ENCODE measurements around the gene EFCAB9.

Gene EFCAB9

GRCh38 chr5:172224996-172225395 is 31.0 kb downstream of the EFCAB9 start:
- DNase-seq (ENCODE audit: low read depth): no peak
- no peak overlapping the region for H3K4me3 ChIP-seq (ENCODE audit: low read depth, low read length)

GRCh38 chr5:172229904-172230303 is 35.9 kb downstream of the EFCAB9 start:
- H3K4me3 ChIP-seq (ENCODE audit: low read depth, low read length): no peak overlapping the region
- no peak for DNase-seq (ENCODE audit: low read depth)

DNA sequence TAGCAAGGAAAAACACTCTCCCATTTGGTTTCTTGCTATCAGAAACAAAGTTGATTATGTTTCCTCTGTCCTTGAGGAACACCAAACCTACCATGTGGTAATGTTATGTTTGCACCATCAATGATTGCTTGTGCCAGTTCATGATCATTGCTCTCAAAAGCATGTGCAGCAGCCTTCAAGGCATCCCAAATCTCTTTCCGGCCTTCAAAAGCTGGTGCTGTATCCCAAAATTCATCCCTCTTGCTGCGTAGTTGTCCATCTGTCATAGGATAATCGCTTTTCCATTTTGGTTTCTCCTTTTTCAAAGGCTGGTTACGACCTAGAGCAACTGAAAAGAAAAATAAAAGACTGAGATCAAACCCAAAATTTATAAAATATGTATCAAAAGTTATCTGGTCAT is 40.1 kb downstream of the EFCAB9 start:
- H3K4me3 ChIP-seq (ENCODE audit: low read depth, low read length): no peak overlapping the region
- no peak for DNase-seq (ENCODE audit: low read depth)

DNA sequence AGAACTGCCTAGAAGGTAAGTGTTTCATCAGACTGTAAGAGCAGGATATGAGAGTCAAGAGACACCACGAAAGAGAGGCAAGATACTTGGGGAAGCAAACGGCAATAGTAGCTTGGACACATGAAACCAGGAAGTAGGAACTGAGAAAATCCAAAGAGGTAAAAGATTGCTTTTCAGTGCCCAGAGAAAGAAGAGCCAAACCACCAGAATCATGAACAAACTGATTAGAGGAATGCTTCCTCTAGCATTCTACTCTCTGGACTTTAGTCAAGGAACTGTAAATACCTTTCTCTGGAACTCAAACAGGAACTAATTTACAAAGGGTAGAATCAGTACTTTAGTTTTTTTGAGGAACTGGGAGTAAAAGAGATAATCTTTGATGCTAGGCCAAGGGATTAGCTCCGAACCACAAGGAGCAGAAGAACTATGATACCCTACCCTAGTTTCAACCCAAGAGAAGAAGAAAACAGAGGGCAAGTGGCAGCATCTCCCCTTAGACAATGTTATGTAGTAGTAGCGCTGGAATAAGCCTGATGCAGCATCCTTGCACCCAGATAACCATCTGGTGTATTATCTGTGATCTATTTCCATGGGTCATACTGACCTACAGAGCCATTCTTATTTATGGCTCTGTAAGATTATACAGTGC is 41.3 kb downstream of the EFCAB9 start:
- H3K4me3 ChIP-seq (ENCODE audit: low read depth, low read length): no peak overlapping the region
- DNase-seq (ENCODE audit: low read depth): no peak

- DNase-seq (ENCODE audit: low read depth): no peak
Measured at GRCh38 chr5:172235827-172236736, 42.1 kb downstream of the EFCAB9 start.

GRCh38 chr5:172238334-172238733 is 44.4 kb downstream of the EFCAB9 start:
- H3K4me3 ChIP-seq (ENCODE audit: low read depth, low read length): no peak overlapping the region
- DNase-seq (ENCODE audit: low read depth): no peak

More at GRCh38 chr5:172235827-172236736, 42.1 kb downstream of the EFCAB9 start:
- H3K4me3 ChIP-seq (ENCODE audit: low read depth, low read length): no peak overlapping the region

DNA sequence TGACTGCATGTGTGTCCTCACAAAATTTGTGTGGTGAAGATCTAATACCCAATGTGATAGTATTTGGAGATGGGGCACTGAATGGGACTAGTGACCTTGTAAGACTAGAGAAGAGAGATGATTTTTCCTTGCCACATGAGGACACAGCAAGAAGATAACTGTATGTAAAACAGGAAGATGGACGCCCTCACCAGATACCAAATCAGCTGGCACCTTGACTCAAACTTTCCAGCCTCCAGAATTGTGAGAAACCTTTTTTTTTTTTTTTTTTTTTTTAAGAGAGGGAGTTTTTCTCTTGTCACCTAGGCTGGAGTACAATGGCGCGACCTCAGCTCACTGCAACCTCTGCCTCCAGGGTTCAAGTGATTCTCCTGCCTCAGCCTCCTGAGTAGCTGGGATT is 49.3 kb downstream of the EFCAB9 start:
- H3K4me3 ChIP-seq (ENCODE audit: low read depth, low read length): no peak overlapping the region
- DNase-seq (ENCODE audit: low read depth): no peak

GRCh38 chr5:172245046-172245445 is 51.1 kb downstream of the EFCAB9 start:
- DNase-seq (ENCODE audit: low read depth): no peak
- no peak overlapping the region for H3K4me3 ChIP-seq (ENCODE audit: low read depth, low read length)

DNA sequence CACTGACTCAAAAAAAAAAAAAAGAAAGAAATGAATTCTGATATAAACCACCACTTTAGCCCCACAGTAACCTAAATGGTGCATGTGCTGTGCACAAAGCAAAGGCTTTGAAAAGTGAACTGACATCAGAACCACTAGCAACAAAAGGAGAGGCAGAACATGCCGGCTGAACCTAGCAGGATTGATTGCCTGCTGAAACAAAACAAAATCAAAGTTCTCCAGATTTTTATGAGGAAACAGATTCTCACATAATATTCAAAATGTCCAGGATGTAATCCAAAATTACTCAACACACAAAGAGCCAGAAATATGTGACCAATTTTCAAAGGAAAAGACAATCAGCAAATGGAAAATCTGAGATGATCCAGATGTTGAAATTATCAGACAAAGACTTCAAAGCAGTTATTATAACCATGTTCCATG is 51.7 kb downstream of the EFCAB9 start:
- no peak overlapping the region for H3K4me3 ChIP-seq (ENCODE audit: low read depth, low read length)
- no peak for DNase-seq (ENCODE audit: low read depth)

- no peak for DNase-seq (ENCODE audit: low read depth)
- H3K4me3 ChIP-seq (ENCODE audit: low read depth, low read length): no peak overlapping the region
Measured at GRCh38 chr5:172248637-172249036, 54.7 kb downstream of the EFCAB9 start.

DNA sequence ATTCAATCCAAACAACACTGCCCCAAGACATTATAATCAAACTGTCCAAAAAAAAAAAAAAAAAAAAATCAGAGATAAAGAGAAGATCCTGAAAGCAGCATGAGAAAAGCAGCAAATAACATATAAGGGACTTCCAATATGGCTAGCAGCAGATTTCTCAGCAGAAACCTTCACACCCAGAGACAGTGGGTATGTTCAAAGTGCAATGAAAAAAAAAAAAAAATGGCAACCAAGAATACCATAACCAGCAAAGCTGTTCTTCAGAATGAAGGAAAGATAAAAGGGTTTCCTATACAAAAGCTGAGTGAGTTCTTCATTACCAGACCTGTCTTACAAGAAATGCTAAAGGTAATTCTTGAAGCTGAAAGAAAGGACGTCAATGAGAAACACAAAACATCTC is 57.4 kb downstream of the EFCAB9 start:
- no peak overlapping the region for H3K4me3 ChIP-seq (ENCODE audit: low read depth, low read length)
- DNase-seq (ENCODE audit: low read depth): no peak

DNA sequence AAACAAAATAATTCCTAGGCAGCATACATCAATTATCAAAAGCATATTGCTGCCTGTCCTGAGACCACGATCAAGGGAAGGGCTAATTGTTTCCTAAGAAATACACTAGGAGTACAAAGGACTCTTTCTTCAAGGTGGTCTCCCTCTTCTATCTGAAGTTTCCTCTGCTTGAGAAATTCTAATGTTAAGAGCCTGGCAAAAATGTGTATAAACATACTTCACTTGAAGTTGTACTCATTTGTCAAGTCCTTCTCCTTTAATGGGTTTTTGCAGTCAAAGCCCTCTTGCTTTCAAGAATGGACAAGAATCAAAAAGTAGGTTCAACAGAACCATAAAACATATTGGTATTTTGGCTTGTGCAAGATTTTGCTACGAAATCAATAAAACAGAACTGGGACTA is 58.5 kb downstream of the EFCAB9 start:
- no peak for DNase-seq (ENCODE audit: low read depth)

More for the DNA sequence above, 58.5 kb downstream of the EFCAB9 start:
- no peak overlapping the region for H3K4me3 ChIP-seq (ENCODE audit: low read depth, low read length)
